HG03439 (cell line): Measurements from ENCODE around the gene YJEFN3.
A peak's percentile ranks its signal among the peaks of the same experiment; 100 is the strongest.

Experiments used
- ATAC-seq: cut with Tn5 transposase; IDR thresholded peaks from one replicate; pipeline ENCODE4 v1.9.1; 2021; ENCODE audit warnings: mild to moderate bottlenecking, moderate library complexity; ENCODE audit not compliant: unreplicated experiment

The YJEFN3 gene

GRCh38 chr19:19528721-19529490 lies at the start of gene YJEFN3:
TSS of gene YJEFN3 (plus strand) at chr19:19528911. CDS start at chr19:19528933, 22 bp downstream.
- ATAC-seq: no peak

DNA sequence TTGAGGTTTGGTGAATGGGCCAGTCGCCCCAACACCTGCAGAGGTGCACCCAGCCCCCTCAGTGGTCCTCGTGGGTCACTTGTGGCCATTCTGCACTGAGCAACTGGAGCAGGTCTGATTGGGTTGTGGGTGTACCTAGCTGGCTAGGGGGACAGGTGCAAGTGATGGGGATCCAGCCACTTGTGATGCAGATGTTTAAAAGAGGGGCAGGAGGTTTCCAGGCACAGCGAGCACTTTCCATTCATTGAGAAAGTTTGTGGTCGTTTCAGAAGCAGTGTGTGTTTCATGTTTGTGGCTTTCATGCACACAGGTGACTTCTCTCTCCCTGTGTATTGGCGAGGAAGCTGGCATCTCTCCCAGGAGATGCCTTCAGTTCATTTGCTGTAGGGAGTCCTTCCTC lies 48.0 kb upstream of the YJEFN3 start:
- no peak for ATAC-seq

GRCh38 chr19:19482809-19483596 lies 45.7 kb upstream of the YJEFN3 start:
- no peak for ATAC-seq

- ATAC-seq: no peak
These were observed 43.3 kb upstream of the YJEFN3 start for GRCh38 chr19:19485161-19485997.

DNA sequence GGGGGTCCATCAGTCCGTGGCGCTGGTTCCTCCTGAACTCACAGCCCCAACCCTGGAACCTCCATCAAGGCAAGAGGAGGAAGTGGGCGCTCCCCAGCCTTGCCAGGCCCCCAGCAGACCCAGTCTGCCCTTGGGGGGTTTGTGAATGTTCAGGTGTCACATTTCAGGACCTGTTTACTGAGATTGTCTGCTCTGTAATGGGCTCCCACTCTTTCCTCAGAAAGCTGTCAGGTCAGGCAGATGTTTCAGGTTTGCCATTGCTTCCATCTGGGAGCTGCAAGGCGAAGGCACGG lies 42.8 kb upstream of the YJEFN3 start:
- ATAC-seq: no peak

GRCh38 chr19:19486343-19487076 lies 42.2 kb upstream of the YJEFN3 start:
- no peak for ATAC-seq

DNA sequence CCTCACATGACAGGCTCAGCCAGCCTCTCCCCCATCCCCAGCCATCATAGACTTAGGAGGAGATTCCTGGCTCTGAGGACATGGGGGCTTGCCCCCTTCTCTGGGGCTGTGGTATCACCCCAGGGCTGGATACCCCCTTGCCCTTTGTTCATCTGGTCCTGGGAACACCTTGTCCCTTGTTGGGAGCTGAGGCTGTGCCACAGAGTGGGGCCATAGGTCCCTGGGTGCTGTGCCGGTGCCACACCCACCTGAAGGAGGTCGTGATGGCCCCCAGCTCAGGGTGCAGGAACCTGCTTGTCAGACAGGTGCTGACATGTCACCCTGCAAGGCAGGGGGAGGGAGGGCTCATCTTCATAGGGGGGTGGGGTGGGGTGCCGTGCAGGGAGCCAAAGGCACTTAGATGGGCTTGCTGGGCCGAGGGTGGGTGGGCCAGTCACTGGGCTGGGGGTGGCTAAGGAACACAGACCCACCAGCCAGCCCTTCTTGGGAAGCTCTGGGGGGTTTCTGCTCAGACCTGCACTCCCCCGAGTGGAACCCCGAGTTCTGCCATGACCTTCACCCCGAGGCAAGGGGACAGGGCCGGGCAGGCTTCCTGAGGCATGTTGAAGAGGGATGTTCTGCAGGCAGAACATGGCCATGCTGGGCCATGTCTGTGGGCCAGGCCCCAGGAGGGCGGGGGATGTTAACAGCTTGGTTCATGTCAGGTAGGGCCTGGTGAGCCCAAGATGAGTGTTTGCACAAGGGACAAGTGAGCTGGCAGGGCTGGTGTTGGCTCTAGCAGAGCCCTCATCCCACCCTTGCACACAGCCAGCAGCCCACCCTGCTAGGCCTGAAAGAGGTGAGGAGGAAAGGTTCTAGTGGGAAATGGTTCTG lies 41.4 kb upstream of the YJEFN3 start:
- no peak for ATAC-seq

- no peak for ATAC-seq
These were observed 40.5 kb upstream of the YJEFN3 start for GRCh38 chr19:19487950-19488874.

DNA sequence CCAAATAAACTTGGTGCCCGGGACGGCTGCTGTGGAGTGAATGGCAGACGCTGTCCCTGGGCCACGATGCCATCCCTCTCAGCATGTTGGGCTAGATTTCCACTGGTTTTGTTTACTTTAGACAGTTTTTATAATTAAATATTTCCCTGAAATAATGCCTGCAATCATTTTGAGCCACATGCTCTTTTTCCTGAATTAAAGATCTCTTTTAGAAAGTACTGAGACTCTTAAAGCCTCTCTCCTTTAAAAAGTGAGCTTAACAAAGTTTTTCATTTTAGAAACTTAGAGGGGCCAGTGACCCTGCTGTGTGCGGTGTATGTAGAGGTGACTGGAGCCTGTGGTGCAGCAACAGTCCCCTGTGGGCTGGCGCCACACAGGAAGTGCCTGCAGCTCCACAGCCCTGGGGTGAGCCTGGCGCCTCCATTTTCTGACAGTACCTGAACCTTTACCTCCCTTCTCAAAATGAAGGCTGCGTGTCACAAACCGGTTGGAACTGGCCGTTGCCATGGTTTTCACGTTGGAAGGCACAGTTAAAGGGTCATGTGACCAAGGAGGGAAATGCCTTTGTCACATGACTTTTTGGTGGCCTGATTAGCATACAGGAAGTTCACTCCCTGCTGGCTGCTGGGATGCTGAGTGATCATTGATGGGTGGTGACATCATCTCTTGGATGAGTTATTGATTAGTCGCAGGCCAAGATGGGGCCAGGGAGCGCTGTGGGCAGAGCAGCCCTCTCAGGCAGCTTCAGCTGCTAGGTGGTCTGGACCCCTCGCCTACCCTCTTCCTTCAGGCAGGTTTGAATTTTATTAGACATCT lies 39.6 kb upstream of the YJEFN3 start:
- peak; percentile 51 for ATAC-seq

DNA sequence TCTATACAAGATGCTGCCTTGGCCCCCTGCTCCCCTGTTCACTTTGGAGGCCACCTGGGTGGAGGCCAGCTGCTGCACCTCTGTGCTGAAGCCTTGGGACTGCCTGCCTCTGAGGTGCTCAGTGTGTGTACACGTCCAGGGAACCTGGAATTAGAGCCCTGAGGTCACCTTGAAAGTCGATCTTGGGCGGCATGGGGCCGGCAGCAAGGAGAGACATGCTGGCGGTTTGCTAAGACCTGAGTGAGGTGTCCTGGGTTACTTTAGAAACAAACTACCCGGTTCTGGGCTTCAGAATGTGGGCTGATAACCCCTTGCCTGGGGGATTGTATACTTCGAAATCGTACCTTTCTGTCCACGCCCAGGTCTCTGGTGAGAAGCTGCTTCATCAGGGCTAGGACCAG lies 38.9 kb upstream of the YJEFN3 start:
- ATAC-seq: no peak

DNA sequence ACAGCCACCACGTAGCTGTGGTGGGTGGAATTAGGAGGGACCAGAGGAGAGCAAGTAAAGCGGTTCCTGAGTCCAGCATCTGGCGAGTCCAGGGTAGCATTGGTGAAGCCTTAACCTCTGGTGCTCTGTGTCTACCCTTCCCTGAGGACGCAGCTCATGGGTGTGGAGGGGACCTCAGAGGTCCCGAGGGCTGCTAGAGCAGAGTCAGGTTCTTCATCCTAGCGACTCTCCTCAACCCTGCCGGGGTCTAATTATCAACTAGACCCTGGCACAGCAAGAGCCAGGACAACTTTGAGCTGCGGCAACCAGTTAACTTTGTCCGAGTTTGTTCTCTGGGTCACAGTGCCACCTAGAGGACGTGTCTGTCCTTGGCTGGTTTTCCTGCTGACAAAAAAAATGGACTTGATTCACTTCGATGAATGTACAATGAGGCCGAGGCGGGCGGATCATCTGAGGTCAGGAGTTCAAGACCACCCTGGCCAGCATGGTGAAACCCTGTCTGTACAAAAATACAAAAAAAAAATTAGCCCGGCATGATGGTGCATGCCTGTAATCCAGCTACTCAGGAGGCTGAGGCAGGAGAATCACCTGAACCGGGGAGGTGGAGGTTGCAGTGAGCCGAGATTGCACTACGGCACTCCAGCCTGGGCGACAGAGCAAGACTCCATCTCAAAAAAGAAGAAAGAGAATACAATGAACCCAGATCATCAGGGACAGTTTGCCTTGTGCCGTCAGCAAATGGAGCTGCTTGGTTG lies 38.3 kb upstream of the YJEFN3 start:
- peak; percentile 40 for ATAC-seq

- ATAC-seq: no peak
These were observed 37.2 kb upstream of the YJEFN3 start for GRCh38 chr19:19491321-19492025.

- ATAC-seq: no peak
These were observed 36.6 kb upstream of the YJEFN3 start for GRCh38 chr19:19492026-19492610.

- ATAC-seq: no peak
These were observed 34.7 kb upstream of the YJEFN3 start for GRCh38 chr19:19493841-19494546.
